Smooth muscle cell (in vitro differentiated cells): ENCODE measurements around the gene OR8K5. TPM values are rescaled to one million over a fixed set of nuclear protein-coding genes. Genes with fewer than 3 reads are reported as not detected.

Source experiments
- DNase-seq: peaks from one replicate; lab custom pipeline; 2025; ENCODE audit not compliant: unreplicated experiment; lab: John Stamatoyannopoulos, UW
- H2AFZ ChIP-seq: fragments of 200-600 bp; sonication (generic); 2 replicates; pipeline ENCODE4 v1.6.0; 2016; ENCODE audit warnings: antibody characterized with exemption, low read depth, mild to moderate bottlenecking
- H3F3A ChIP-seq: fragments of 200-600 bp; sonication (generic); 2 replicates; pipeline ENCODE4 v1.6.0; 2017; ENCODE audit warnings: antibody characterized with exemption, low read depth
- H3K27ac ChIP-seq: fragments of 200-600 bp; sonication (generic); 2 replicates; pipeline ENCODE4 v1.5.1; 2016; ENCODE audit warnings: low read depth, mild to moderate bottlenecking
- H3K27me3 ChIP-seq: fragments of 200-600 bp; sonication (generic); 2 replicates; pipeline ENCODE4 v1.6.1; 2016; ENCODE audit warnings: low read depth, mild to moderate bottlenecking
- H3K36me3 ChIP-seq: fragments of 200-600 bp; sonication (generic); 2 replicates; pipeline ENCODE4 v1.5.1; 2016; ENCODE audit warnings: low read depth
- H3K4me1 ChIP-seq: fragments of 200-600 bp; sonication (generic); 2 replicates; pipeline ENCODE4 v1.5.1; 2016; ENCODE audit warnings: low read depth
- H3K4me2 ChIP-seq: fragments of 200-600 bp; sonication (generic); 2 replicates; pipeline ENCODE4 v1.6.0; 2016; ENCODE audit warnings: mild to moderate bottlenecking
- H3K4me3 ChIP-seq: fragments of 200-600 bp; sonication (generic); 2 replicates; pipeline ENCODE4 v1.5.1; 2016; ENCODE audit warnings: mild to moderate bottlenecking
- H3K79me2 ChIP-seq: fragments of 200-600 bp; sonication (generic); 2 replicates; pipeline ENCODE4 v1.6.0; 2016; ENCODE audit warnings: low read depth, mild to moderate bottlenecking
- H3K9ac ChIP-seq: fragments of 200-600 bp; sonication (generic); 2 replicates; pipeline ENCODE4 v1.6.0; 2016; ENCODE audit warnings: low read depth
- H3K9me3 ChIP-seq: fragments of 200-600 bp; sonication (generic); replicated peaks from 2 replicates; pipeline ENCODE4 v1.5.1; 2016; ENCODE audit warnings: low read depth
- H4K20me1 ChIP-seq: fragments of 200-600 bp; sonication (generic); 2 replicates; pipeline ENCODE4 v1.6.0; 2016; ENCODE audit warnings: low read depth
- CTCF ChIP-seq: fragments of 200-600 bp; sonication (generic); IDR thresholded peaks from 2 replicates; pipeline ENCODE4 v1.5.1; 2017; ENCODE audit warnings: borderline replicate concordance, mild to moderate bottlenecking, antibody characterized with exemption; ENCODE audit not compliant: insufficient read depth, poor library complexity, severe bottlenecking
- WGBS: methylation state at CpG from one replicate; pipeline ENCODE4 v1.1.7; 2016; ENCODE audit warnings: low lambda C conversion rate; 5-methylcytosine and 5-hydroxymethylcytosine counted together
- polyA plus RNA-seq: library from polyadenylated mRNA; unstranded; fragments of >200 nt; fragmentation: Nextera tagmentation; extraction: Ambion mirVana; gene quantifications from 2 replicates; pipeline ENCODE4 v1.2.1, GENCODE V29; 2016
- total RNA-seq: library from RNA; depleted of rRNA; stranded (reverse); fragments of >200 nt; gene quantifications from 2 replicates; pipeline ENCODE4 v1.2.3, GENCODE V29; 2014

OR8K5 gene
- total and polyA plus RNA-seq, 2 experiments from 2014 or later, result not detected

GRCh38 chr11:56188602-56189001 lies 28.5 kb upstream of the OR8K5 start:
- Histone ChIP-seq H3K9me3 (no peaks in the 10 kb centered on the region), H3K27ac (no peak overlapping the region), H3K9ac (no peak overlapping the region), H3K27me3 (no peaks in the 10 kb centered on the region), H3K79me2 (no peaks in the 10 kb centered on the region), H3K36me3 (no peaks in the 10 kb centered on the region), H3K4me3 (no peak overlapping the region), H3K4me1 (no peaks in the 10 kb centered on the region), H3F3A (no peaks in the 10 kb centered on the region), H2AFZ (no peak overlapping the region), H4K20me1 (no peaks in the 10 kb centered on the region), H3K4me2 (no peak overlapping the region)
- DNase-seq, result no peak
- no peak for TF ChIP-seq CTCF
- 93% methylated on average over 3 of the region's 3 CpGs for WGBS

- Histone ChIP-seq H3F3A (no peaks in the 10 kb centered on the region), H3K36me3 (no peaks in the 10 kb centered on the region), H3K9me3 (no peaks in the 10 kb centered on the region), H3K79me2 (no peaks in the 10 kb centered on the region), H3K4me2 (no peak overlapping the region), H3K4me3 (no peak overlapping the region), H4K20me1 (no peaks in the 10 kb centered on the region), H3K27ac (no peak overlapping the region), H3K9ac (no peak overlapping the region), H2AFZ (no peak overlapping the region), H3K27me3 (no peaks in the 10 kb centered on the region), H3K4me1 (no peaks in the 10 kb centered on the region)
- no peak for DNase-seq
- TF ChIP-seq CTCF, result no peak
Measured at GRCh38 chr11:56183459-56183858, 23.3 kb upstream of the OR8K5 start.

- WGBS, result 86% methylated on average over 1 of the region's 1 CpG
- H3K4me3 ChIP-seq, result no peak within 1 kb of the TSS
Measured at GRCh38 chr11:56176318-56176717, 16.2 kb upstream of the OR8K5 start, which contains the start of gene OR5J2. TSS of gene OR5J2 (plus strand) at chr11:56176618. CDS start at chr11:56176618, 0 bp downstream.

More at GRCh38 chr11:56176318-56176717, 16.2 kb upstream of the OR8K5 start, which contains the start of gene OR5J2:
- Histone ChIP-seq H3K4me1 (no peaks in the 10 kb centered on the region), H3K27ac (no peak within 1 kb of the TSS), H2AFZ (no peak within 1 kb of the TSS), H3K4me2 (no peak within 1 kb of the TSS), H4K20me1 (no peaks in the 10 kb centered on the region), H3K79me2 (no peaks in the 10 kb centered on the region), H3K9ac (no peak within 1 kb of the TSS), H3F3A (no peaks in the 10 kb centered on the region), H3K27me3 (no peaks in the 10 kb centered on the region), H3K36me3 (no peaks in the 10 kb centered on the region), H3K9me3 (no peaks in the 10 kb centered on the region)
- no peak for DNase-seq
- TF ChIP-seq CTCF, result no peak
